Stimulated activated CD8-positive, alpha-beta memory T cell treated with anti-CD3 and anti-CD28 coated beads, Interleukin-4, amount 100 ng/mL, for 4 hours (primary cell): ENCODE data around the gene ZNF407.

Source experiments
- DNase-seq, 2 donors: peaks; one replicate each; pipeline ENCODE4 v3.0.0-alpha.2; 2020; ENCODE audit warnings: low read depth in 2 of 2, low spot score in 1 of 2

ZNF407 gene

DNA sequence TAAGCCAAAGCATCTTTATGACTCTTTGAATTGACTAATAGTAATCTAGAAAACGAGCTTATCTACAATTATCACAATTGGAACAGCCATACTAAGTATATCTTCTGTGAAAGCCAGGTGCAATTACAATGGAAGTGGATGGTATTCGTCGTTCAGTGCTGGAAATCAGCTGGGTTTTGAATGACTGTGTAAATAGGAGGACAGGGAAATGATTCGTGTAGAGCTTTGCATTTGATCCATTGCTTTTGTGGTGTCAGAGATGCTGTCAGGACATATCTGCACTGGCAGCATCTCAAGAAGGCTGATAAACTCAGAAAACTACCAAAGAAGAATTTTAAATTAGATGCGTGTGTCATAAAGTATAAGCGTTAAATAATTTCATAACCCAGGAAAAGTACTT lies 187.1 kb downstream of the ZNF407 start:
- DNase-seq, result no peak

DNA sequence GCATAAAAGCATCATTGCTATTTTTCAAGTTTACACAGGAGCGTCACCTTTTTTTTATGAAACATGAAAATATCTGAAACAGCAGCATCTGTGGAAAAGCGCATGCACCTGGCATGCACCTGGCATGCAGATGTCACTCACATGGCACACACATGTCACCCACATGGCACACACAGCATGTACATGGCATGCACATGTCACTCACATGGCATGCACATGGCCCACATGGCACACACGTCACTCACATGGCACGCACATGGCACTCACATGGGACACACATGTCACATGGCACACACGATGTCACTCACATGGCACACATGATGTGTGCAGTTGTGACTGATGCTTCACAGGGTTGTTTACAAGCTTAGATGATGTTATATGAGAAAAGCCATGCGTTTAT lies 188.0 kb downstream of the ZNF407 start:
- DNase-seq, result no peak

DNA sequence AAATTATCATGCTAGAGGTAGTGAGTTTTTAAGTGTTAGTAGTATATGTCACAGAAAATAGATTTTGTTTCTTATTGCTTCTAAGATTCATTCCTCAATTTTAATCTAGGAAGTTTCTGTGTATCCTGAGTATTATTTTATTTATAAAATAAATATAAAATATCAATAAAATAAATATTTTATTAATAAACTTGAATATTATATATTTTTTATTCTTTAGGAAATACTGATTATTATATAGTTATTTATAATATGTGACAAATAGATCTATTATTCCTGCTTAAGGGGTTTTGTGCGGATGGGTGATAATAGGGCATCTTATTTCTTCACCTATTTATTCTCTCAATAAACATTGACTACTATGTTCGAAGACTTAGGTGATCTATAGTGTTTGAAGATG lies 191.0 kb downstream of the ZNF407 start:
- DNase-seq, result no peak

DNA sequence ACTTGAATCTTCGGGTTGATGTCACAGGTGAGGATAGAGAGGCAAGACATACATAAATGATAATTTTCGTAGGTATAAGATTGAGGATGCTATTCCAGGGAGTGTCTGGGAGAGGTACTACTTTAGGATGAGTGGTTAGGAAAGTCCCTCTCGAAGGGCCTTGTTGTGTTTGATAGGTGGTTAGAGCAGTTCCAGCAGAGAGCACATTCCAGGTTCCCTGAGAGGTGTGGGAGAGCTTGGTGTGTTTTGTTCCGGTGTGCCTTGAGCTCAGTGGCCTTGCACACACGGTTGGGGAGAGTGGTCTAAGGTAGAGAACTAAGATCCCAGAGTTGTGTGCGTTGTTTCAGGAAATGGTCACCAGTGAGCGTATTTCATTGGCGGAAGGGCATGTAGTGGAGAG lies 191.4 kb downstream of the ZNF407 start:
- no peak for DNase-seq

DNA sequence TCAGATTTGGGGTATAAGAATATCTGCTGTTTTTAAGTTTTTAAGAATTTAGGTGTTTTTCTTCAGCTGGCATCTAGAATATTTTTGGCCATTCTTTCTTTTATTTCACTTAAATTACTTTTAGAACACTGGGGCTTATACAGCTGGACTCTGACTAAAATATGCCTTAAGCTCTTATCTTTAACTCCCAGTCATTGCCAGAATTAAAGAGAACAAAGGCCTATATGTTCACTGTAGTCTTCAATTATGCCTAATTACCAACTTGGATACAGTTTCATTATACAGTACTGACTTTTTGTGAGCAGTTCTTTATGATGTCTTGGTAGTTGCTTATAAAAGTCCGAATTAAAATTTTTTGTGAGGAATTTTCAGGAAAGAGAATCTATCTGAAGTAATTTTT lies 192.8 kb downstream of the ZNF407 start:
- no peak for DNase-seq

DNA sequence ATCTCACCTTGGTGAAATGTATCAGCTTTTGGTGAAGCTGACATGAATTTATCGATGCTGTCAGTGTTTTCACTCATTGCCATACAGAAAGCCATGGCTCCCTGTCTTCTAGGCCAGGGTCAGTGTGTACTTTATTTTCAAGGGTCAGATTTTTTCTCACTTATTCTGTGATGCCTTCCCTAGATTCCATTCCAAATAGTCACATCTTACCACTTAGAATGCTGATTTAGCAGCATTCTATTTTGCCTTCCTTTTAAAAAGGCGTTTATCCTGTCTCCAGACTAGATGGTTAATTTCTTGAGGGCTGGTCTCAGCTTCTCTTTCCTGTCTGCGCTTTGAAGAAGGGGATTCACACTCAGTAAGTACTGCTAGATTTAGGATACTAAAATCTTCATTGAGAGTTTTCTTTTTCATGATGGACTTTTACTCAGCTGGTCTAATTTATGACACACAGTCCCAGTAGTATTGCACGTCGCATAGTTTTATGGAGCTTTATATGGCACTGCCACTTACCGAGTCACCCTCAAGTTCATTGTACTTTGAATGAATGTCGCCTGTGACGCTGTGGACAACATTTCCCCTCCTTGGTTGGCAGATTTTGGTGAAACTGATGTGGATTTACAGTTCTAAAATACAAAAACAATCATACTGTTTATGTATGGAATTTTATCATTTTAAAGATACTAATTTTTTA lies 194.0 kb downstream of the ZNF407 start:
- DNase-seq, result no peak

DNA sequence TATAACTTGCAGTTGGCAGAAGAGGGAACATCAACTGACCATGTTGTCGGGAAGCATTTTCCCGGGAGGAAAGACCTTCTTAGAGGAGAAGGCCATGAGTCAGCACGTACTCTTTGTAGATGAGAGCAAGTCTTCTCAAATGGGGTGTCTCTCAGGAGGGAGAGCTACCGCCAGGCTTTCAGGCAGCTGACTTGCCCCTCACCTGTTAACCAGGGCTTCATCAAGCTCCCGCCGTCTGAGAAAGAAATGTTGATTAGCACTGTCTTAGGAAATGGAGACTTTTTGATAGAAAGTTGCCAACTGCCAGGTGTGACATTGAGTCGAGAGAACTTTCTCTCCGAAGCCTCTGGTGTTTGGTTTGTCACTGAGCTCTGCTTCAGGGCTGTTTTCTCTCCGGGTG lies 196.1 kb downstream of the ZNF407 start:
- no peak for DNase-seq

DNA sequence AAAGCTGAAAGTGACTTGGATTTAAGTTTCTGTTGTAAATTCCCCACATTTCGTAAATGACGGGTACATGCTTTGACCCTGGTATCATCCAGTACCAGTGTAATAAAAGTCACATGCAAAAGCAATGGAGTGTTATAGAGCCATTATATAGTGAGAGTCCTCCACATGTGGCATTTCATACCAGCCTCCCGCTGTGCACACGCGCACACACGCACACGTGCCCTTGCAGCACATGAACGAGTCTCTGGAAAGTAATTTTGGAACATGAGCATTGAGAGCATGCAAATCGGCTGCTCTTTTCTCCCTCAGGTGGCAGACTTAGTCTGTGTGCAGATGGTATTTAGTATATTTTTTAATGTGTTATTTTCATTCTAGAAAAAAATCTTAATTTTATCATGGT lies 198.1 kb downstream of the ZNF407 start:
- no peak for DNase-seq

DNA sequence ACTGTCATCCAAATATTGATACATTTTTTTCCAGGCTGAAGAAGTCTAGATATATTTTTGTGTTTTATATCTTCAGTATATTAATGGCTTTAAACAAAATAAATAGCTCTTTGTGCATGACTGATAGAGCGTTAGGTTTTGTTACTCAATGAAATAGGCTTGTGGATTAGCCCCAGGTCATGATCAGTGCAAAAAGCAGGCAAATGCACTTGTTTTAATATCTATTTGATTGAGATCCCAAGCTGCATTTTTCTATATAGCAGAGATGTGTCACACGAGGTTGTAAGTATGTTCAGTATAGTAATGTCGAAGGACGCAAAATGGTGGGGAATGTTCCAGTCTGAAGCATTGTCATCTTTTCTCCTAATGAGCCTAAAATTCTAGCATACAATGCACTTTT lies 198.5 kb downstream of the ZNF407 start:
- DNase-seq, result no peak

DNA sequence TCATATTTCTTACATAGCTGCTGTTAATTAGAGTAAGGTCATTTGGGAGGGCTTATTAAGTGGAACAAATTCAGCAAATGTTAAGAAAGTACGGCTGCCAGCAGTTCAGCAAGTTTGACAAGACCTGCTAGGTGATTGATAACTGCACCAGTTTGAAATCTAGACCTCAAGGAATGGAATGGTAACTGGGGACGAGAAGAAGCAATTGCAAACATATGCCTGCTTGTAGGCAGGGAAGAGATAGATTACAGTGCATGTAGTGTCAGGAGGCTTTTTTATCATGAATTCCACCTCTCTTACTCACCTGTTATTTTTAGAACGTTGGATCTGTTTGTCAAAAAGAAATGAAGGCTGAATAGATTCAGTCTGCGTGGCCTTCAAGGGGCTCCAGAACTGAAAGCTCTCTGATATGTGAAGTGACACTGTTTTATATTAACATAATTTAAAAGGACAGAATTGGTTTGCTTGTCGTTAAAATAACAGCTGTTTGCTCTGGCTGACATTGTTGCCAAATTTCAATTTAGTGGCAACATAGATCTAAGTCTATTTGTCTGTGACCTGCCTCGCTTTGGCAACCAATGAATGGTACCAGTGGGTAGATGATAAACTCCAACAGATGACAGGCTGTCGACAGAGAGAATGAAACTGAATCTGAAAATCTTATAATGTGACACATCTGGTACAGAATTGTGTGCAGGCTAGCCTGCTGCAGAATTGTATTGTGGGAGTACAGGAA lies 199.3 kb downstream of the ZNF407 start:
- DNase-seq, result no peak

DNA sequence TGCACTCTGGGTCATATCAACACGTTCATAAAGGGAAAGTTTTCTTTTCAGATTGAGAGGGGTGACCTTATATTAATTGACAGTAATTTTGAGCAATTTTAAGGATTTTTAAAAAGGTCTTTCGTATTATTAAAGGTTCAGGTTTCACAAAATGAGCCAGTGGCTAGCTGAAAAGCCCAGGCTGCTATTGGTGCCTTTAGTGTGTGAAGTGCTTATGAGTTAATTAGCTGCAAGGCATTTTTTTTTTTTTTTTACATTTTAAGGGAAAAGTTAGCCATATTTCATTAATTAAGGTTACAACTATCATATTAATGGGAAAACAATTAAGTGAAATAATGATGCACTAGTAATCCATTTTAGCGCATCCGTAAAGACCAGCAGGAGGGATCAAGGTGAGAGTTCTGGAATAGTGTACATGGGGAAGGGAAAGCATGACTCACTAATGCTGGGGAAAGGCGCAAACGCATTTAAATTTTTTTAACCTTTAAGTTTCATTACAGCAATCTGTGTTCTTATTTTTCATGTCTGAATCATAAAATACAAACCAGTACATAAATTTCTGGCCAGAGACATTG lies 200.0 kb downstream of the ZNF407 start:
- DNase-seq, result no peak

DNA sequence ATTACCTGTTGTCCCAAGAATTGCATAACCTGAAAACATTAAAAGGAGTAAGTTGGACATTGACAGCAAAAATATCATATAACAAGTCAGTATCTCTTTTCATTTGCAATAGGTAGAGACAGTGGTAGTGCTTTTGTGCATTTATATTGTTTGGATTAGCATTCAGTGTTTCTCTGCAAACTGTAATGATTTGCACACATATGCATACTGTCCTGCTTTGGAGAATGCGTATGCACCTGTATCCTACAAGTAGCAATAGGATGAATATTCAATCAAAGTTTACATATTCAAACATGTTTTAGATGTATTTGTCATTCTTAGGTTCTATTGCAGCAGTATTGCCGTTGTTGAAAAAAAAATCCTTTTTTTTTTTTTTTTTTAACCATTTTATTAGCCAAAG lies 201.9 kb downstream of the ZNF407 start:
- DNase-seq, result no peak

DNA sequence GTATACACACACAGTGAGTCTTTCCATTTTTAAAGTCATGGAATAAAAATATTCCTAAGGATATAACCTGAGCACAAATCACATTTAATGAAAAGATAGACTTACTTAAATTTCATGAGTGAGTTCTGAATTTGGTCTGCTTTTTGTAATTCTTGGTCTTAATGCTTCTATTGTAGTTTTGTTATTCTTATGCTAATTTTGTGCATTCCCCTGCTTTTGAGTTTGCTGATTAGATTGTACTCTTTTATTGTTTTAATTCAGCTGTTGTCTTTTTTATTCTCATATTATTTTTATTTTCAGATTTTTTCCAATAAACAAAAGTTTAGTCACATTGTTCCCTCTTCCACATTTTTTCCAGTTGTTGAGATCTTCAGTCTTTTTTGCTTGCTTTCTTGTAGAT lies 202.4 kb downstream of the ZNF407 start:
- no peak for DNase-seq

DNA sequence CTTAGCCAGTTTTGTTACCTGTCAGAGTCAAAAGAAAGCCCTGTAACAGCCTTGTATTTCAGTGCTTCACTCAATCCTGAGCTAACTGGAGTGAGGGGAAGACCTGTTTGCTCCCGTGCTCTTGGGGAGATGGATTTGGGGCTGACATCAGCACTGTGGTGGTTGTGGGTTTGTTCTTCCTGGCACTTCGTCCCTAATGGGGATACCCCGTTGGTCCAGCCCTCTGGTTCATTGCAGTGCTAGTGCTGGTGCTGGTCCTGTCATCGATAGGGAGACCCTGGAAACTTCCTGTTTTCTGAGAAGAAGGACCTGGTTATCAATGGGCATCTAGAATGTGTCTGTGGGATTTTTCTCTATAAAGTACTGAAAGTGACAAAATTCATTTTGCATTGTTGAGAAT lies 205.4 kb downstream of the ZNF407 start:
- no peak for DNase-seq

DNA sequence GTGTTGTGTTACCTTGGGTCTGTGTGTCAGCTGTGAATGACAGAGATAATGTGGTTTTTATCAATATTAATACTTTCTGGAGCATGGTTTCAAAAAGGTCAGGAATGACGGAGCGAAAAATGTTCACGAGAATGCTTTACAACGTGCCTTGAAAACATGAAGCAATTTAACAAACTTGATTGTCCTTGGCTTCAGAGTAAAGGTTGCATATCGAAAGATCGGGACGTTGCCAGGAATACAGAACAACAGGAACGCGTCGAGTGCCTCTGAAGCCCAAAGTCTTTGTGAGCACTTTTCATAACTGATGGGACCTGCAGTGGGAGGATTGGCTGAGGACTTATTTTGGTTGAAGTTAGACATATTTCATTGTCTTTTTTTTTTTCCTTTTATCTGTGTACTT lies 206.1 kb downstream of the ZNF407 start:
- no peak for DNase-seq

DNA sequence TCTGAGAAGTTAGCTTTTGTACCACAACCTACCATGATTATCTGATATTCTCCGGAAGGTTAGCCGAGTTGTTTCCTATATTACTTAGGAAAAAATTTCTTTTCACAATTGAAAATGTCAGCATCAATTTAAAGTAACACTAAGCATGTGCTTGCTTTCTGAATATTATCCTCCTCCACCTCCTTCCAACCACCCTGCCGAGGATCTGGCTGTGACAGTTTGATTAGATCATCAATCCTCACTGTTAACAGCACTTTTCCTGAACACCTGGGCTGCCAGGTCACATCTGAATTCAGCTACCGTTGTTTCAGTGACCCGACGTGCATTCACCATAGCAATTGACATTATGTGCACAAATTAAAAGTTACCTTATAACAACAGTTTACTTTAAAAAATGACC lies 207.0 kb downstream of the ZNF407 start:
- DNase-seq, result no peak

DNA sequence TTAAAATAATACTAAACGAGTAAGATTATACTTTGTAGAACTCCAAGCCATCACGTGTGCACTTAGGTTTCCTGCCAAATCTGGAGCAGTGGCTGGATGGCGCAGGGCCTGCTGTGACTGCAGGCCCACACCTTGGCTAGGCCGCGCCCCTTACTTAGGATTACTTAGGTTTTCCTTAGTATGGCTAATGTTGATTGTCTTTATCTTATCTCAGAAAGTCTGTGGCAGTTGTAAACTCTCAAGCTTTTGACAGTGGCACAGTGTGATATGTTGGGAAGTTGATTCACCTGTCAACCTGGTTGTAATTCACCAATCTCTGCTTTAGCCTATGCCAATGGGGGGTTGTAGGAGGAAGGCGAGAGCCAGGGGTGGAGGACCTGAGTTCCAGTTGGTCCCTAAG lies 208.4 kb downstream of the ZNF407 start:
- DNase-seq, result no peak

DNA sequence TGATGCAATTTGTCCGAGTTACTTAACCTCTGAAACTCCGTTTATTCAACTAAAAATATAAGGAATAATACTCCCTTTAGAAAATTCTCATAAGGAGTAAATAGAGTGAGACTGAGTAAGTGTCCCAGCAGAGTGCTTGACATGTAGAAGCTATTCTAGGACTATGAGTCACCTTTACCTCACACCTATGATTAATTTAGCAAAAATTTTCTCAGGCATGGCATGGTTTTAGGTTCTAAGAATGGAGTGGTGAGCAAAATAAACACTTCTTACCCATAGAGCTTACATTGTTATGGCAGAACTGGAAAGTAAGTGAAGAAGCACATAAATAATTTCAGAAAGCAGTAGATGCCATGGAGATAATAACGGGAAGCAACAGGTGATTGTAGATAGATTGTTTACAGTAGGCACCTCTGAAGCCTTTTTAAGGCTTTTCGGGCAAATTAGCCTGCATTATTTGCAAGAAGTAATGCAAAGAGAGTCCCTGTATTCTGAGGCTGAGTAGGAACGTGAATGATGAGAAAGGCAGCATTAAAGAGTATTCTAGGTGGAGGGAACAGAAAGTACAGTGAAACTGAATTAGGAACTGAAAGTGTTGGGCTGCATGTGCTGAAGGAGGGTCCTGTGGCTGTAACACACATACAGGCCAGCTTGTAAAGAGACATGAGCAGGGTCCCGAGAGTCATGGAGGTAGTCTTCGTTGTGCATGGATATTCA lies 209.2 kb downstream of the ZNF407 start:
- no peak for DNase-seq

DNA sequence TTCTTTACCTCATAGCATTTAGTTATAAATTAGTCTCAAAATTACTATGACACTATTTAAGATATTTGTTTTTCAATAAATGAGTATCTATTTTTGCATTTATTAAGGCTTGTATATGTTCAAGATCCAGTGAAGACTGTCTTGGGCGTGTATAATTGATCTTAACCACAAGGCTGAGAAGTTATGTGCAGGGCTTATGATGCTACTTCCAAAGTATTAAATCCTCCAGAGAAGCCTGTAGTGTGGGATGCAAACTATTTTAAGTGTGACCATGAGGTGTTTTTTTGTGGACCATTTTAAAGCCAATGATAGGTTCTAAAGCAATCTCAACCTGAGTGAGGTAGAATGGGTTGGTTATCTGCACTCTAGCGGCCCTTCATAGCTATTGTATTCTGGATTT lies 219.9 kb downstream of the ZNF407 start:
- no peak for DNase-seq

DNA sequence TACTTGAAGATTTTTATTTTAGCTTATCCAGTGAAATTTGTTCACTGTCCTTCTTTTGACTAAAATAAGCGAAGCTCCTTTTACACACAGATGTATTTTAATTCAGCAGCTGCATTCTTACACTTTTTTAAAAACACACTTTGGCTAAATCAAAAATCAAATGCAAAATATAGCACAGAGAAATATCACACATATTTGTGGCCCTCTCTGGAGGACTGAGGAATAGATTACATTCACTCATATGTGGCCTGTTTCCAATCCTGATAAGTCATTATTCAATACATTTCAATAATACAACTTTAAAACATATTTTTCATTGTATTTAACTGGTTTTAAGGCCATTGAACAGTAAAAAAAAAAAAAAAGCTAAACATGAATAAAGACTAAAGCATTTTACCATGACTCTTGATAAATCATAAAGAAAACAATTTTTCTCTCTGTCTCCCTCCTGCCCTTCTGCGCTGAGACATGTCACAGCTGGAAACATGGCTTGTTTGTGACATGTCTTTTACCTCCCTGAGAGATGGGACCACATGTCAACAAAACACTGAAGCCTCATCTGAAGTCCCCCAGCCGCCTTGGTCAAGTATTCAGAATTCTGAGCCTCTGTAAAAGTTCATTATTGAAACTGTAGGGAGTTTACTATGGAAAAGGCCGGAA lies 221.0 kb downstream of the ZNF407 start:
- no peak for DNase-seq

DNA sequence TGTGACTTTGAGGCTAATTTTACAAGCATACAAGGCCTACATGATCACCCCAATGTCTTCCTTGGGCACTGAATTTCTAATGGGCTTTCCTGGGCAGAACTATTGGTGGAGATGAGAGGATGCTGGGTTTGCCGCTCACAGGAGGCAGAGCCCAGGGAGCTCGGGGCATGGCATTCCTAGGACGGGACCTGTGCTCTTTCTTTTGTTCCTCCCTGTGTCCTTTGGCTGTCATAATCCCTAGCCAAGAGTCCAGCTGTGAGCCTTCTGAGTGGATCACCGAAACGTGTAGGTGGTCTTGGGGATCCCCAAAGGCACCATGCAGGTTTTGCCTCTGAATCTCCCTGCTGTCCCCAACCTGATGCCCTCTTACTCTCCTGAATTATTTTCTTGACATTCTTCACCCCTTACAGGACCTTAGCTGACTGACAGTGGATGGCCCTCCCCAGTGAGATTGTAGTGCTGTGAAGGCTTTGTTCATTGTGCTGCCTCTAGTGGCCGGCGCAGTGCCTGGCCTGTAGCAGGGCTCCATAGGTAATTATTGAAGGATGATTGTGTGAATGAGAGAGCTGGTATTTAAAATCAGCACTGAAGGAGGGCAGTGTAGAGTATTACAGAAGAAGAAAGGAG lies 221.9 kb downstream of the ZNF407 start:
- no peak for DNase-seq
